Measurements from ENCODE around the gene ARHGAP26.

The ARHGAP26 gene

GRCh38 chr5:142849466-142849865, 79.3 kb downstream of the ARHGAP26 start:
- no peak for DNase-seq (ENCODE audit: low read depth in 2 of 2)

- DNase-seq (ENCODE audit: low read depth in 2 of 2): no peak
Measured at GRCh38 chr5:142849880-142850279, 79.7 kb downstream of the ARHGAP26 start.

- no peak for DNase-seq (ENCODE audit: low read depth in 2 of 2)
Measured at GRCh38 chr5:142851731-142852130, 81.6 kb downstream of the ARHGAP26 start.

- DNase-seq (ENCODE audit: low read depth in 2 of 2): no peak
Measured at GRCh38 chr5:142852416-142853198, 82.4 kb downstream of the ARHGAP26 start.

- no peak for DNase-seq (ENCODE audit: low read depth in 2 of 2)
Measured at GRCh38 chr5:142853682-142854081, 83.5 kb downstream of the ARHGAP26 start.

GRCh38 chr5:142856269-142856782, 86.1 kb downstream of the ARHGAP26 start:
- no peak for DNase-seq (ENCODE audit: low read depth in 2 of 2)

GRCh38 chr5:142857405-142857804, 87.2 kb downstream of the ARHGAP26 start:
- no peak for DNase-seq (ENCODE audit: low read depth in 2 of 2)

GRCh38 chr5:142859037-142859436, 88.9 kb downstream of the ARHGAP26 start:
- no peak for DNase-seq (ENCODE audit: low read depth in 2 of 2)

- no peak for DNase-seq (ENCODE audit: low read depth in 2 of 2)
Measured at GRCh38 chr5:142860270-142860669, 90.1 kb downstream of the ARHGAP26 start.

- DNase-seq (ENCODE audit: low read depth in 2 of 2): no peak
Measured at GRCh38 chr5:142861011-142861410, 90.8 kb downstream of the ARHGAP26 start.

GRCh38 chr5:142862594-142862993, 92.4 kb downstream of the ARHGAP26 start:
- DNase-seq (ENCODE audit: low read depth in 2 of 2): no peak

- no peak for DNase-seq (ENCODE audit: low read depth in 2 of 2)
Measured at GRCh38 chr5:142863856-142864255, 93.7 kb downstream of the ARHGAP26 start.

GRCh38 chr5:142864290-142865260, 94.4 kb downstream of the ARHGAP26 start:
- DNase-seq (ENCODE audit: low read depth in 2 of 2): no peak

- DNase-seq (ENCODE audit: low read depth in 2 of 2): no peak
Measured at GRCh38 chr5:142865631-142866030, 95.5 kb downstream of the ARHGAP26 start.

GRCh38 chr5:142866563-142867275, 96.5 kb downstream of the ARHGAP26 start:
- DNase-seq (ENCODE audit: low read depth in 2 of 2): no peak

- no peak for DNase-seq (ENCODE audit: low read depth in 2 of 2)
Measured at GRCh38 chr5:142869886-142870285, 99.7 kb downstream of the ARHGAP26 start.

- no peak for DNase-seq (ENCODE audit: low read depth in 2 of 2)
Measured at GRCh38 chr5:142870532-142871362, 100.6 kb downstream of the ARHGAP26 start.

- no peak for DNase-seq (ENCODE audit: low read depth in 2 of 2)
Measured at GRCh38 chr5:142871363-142872193, 101.4 kb downstream of the ARHGAP26 start.

- DNase-seq (ENCODE audit: low read depth in 2 of 2): no peak
Measured at GRCh38 chr5:142872217-142872616, 102.0 kb downstream of the ARHGAP26 start.

- no peak for DNase-seq (ENCODE audit: low read depth in 2 of 2)
Measured at GRCh38 chr5:142872795-142873194, 102.6 kb downstream of the ARHGAP26 start.
